MM.1S (cell line): ENCODE data around the gene CRHBP.

ENCODE experiments used
- DNase-seq: peaks from one replicate; pipeline ENCODE4 v3.0.0-alpha.2; 2015
- H2AFZ ChIP-seq: fragments of 300-600 bp; sonication (generic); 2 replicates; pipeline ENCODE4 v1.6.0; 2016; ENCODE audit warnings: antibody characterized with exemption, low read length
- H3F3A ChIP-seq: fragments of 300-600 bp; sonication (generic); 2 replicates; pipeline ENCODE4 v1.6.1; 2016; ENCODE audit warnings: mild to moderate bottlenecking, antibody characterized with exemption, low read length, moderate library complexity, mixed read lengths; ENCODE audit not compliant: insufficient read depth
- H3K27ac ChIP-seq: fragments of 300-600 bp; sonication (generic); 2 replicates; pipeline ENCODE4 v1.5.1; 2016; ENCODE audit warnings: mild to moderate bottlenecking, low read length
- H3K27me3 ChIP-seq: fragments of 300-600 bp; sonication (generic); replicated peaks from 2 replicates; pipeline ENCODE4 v1.6.0; 2016; ENCODE audit warnings: low read length; ENCODE audit not compliant: insufficient read depth
- H3K36me3 ChIP-seq: fragments of 300-600 bp; sonication (generic); replicated peaks from 2 replicates; pipeline ENCODE4 v1.6.1; 2016; ENCODE audit warnings: mild to moderate bottlenecking, low read length, mixed read lengths; ENCODE audit not compliant: insufficient read depth
- H3K4me1 ChIP-seq: fragments of 300-600 bp; sonication (generic); 2 replicates; pipeline ENCODE4 v1.6.1; 2016; ENCODE audit warnings: low read length, mixed read lengths
- H3K4me2 ChIP-seq: fragments of 300-600 bp; sonication (generic); 2 replicates; pipeline ENCODE4 v1.6.0; 2016; ENCODE audit warnings: low read depth, low read length
- H3K4me3 ChIP-seq: fragments of 300-600 bp; sonication (generic); 2 replicates; pipeline ENCODE4 v1.5.1; 2016; ENCODE audit warnings: low read length, mixed read lengths
- H3K79me2 ChIP-seq: fragments of 300-600 bp; sonication (generic); 2 replicates; pipeline ENCODE4 v1.6.1; 2016; ENCODE audit warnings: mixed run types, low read length, mixed read lengths
- H3K9ac ChIP-seq: fragments of 300-600 bp; sonication (generic); 2 replicates; pipeline ENCODE4 v1.6.1; 2016; ENCODE audit warnings: low read length, mixed read lengths
- H3K9me2 ChIP-seq: fragments of 300-600 bp; sonication (generic); replicated peaks from 2 replicates; pipeline ENCODE4 v1.6.1; 2016; ENCODE audit warnings: mild to moderate bottlenecking, low read length, mixed read lengths; ENCODE audit not compliant: insufficient read depth
- H3K9me3 ChIP-seq: fragments of 300-600 bp; sonication (generic); replicated peaks from 2 replicates; pipeline ENCODE4 v1.6.1; 2016; ENCODE audit warnings: mild to moderate bottlenecking, low read length, mixed read lengths; ENCODE audit not compliant: insufficient read depth
- H4K20me1 ChIP-seq: fragments of 300-600 bp; sonication (generic); 2 replicates; pipeline ENCODE4 v1.6.1; 2016; ENCODE audit warnings: mild to moderate bottlenecking, low read length, moderate library complexity, mixed read lengths; ENCODE audit not compliant: insufficient read depth
- EZH2 ChIP-seq: fragments of 300-600 bp; sonication (generic); optimal IDR thresholded peaks from 2 replicates; pipeline ENCODE3; 2017; ENCODE audit warnings: low read depth, mild to moderate bottlenecking, antibody characterized with exemption, low read length, mixed read lengths
- EZH2phosphoT487 ChIP-seq: fragments of 300-600 bp; sonication (generic); IDR thresholded peaks from 2 replicates; pipeline ENCODE4 v1.6.1; 2018; ENCODE audit warnings: antibody characterized with exemption, low read length
- TF ChIP-seq, protein P1 (sequence below): fragments of 300-600 bp; sonication (generic); IDR thresholded peaks from 2 replicates; pipeline ENCODE4 v1.5.1; 2016; ENCODE audit warnings: antibody characterized with exemption, low read length, mixed read lengths

The CRHBP gene

DNA sequence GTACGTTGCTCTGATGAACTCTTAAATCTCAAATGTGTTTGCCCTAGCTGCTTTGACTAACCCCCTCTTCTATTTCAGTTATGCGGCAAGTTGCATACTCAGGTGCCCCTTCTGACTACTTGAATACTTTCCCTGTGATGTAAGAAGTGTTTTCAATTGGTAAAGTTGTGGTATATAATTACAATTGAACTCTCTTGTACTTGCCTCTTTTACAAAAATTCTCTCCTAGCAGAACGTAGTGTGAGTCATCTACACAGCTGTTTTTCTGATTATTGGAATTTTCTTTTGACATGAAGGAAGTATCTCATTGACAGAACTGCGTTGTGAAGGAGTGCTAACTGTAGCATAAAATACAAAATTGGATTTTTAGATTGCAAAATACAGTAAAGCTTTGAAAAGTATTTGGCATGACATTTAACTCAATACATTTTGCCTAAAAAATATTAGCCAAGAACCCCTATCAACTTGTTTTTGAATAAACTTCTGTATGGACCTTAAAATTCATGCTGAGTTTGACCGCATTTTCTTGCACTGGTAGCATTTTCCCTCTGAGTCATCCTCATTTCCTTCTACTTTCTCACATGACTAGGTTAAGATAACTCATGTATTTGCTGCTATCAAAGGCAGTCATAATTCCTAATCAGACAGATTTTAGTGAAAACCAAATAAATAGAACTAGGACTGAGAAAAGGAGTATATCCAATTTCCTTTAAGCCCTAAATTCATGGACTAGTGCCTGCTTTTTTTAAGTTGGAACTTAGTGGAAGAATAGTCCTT lies 6.3 kb downstream of the CRHBP start:
- H3K4me1 ChIP-seq, result peaks cover 6% of the 10 kb centered on the region; the same call in 1 of the 2 replicates
- TF ChIP-seq EZH2, result no peak
- TF ChIP-seq, protein P1, sequence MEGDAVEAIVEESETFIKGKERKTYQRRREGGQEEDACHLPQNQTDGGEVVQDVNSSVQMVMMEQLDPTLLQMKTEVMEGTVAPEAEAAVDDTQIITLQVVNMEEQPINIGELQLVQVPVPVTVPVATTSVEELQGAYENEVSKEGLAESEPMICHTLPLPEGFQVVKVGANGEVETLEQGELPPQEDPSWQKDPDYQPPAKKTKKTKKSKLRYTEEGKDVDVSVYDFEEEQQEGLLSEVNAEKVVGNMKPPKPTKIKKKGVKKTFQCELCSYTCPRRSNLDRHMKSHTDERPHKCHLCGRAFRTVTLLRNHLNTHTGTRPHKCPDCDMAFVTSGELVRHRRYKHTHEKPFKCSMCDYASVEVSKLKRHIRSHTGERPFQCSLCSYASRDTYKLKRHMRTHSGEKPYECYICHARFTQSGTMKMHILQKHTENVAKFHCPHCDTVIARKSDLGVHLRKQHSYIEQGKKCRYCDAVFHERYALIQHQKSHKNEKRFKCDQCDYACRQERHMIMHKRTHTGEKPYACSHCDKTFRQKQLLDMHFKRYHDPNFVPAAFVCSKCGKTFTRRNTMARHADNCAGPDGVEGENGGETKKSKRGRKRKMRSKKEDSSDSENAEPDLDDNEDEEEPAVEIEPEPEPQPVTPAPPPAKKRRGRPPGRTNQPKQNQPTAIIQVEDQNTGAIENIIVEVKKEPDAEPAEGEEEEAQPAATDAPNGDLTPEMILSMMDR, result no peak
- no peak for TF ChIP-seq EZH2phosphoT487

DNA sequence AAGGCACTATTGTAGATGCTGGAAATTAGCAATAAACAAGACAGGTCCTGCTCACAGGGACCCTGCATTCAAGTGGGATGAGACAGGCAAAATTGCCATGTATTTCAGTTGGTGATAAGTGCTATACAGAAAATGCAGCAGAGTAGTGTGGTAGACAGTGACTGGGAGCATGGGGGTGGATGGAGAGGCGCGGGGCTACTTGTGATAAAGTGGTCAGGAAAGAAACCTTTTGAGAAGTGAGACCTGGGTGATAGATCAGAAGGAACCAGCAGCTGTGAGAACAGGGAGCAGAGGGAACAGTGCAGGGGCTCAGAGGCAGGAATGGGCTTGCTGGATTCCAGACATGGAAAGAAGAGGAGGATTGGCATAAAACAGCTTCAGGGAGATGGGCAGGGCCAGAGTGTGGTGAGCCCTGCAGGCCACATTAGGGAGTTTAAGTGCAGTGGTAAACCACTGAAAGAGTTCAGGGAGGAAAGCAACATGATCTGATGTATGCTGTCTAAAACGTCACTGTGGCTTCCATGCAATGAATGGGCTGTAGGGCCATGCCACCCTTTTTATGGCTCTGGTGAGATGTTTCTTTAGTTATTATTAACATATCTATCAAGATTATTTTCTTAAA lies 7.3 kb downstream of the CRHBP start:
- H3K79me2 ChIP-seq, result no peaks in the 10 kb centered on the region
- H2AFZ ChIP-seq, result no peak overlapping the region
- no peaks in the 10 kb centered on the region for H3K27me3 ChIP-seq
- H3K4me1 ChIP-seq, result peaks cover 6% of the 10 kb centered on the region; the same call in 1 of the 2 replicates
- no peak for TF ChIP-seq EZH2
- TF ChIP-seq, protein P1, result no peak
- TF ChIP-seq EZH2phosphoT487, result no peak
- no peaks in the 10 kb centered on the region for H3K36me3 ChIP-seq
- H3K4me3 ChIP-seq, result no peak overlapping the region
- H3K9ac ChIP-seq, result no peak overlapping the region
- H4K20me1 ChIP-seq, result no peaks in the 10 kb centered on the region
- no peaks in the 10 kb centered on the region for H3K9me3 ChIP-seq
- no peaks in the 10 kb centered on the region for H3K9me2 ChIP-seq
- H3K27ac ChIP-seq, result no peak overlapping the region
- peak; percentile 19 for DNase-seq
- H3F3A ChIP-seq, result no peaks in the 10 kb centered on the region
- no peak overlapping the region for H3K4me2 ChIP-seq

More for the DNA sequence above, 6.3 kb downstream of the CRHBP start:
- Histone ChIP-seq H3K9ac (no peak overlapping the region), H3K9me2 (no peaks in the 10 kb centered on the region), H3K27ac (no peak overlapping the region), H3K27me3 (no peaks in the 10 kb centered on the region), H3K79me2 (no peaks in the 10 kb centered on the region), H4K20me1 (no peaks in the 10 kb centered on the region), H3K4me2 (no peak overlapping the region), H3F3A (no peaks in the 10 kb centered on the region), H2AFZ (no peak overlapping the region), H3K9me3 (no peaks in the 10 kb centered on the region), H3K36me3 (no peaks in the 10 kb centered on the region), H3K4me3 (no peak overlapping the region)
- no peak for DNase-seq

DNA sequence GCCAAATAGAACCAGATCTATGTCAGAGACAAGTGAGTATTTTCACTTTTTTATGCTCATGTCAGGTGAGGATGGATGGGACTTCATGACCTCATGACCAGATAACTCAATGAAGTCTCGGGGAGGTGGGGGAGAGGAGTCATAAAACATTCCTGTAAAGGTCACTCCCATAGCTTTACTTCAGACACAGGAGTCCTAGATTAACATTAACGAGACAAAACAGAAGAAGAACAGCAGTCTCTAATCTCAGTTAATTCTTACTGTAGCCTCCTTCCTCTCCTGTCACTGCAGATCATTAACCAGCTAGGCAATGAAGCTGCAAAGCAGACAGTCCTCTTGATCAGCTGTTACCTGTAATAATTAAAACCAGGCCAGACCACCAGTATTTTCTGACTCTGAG lies 11.2 kb downstream of the CRHBP start:
- Histone ChIP-seq H3K9ac (no peak overlapping the region), H3K4me2 (no peak overlapping the region), H3K4me3 (no peak overlapping the region), H3K79me2 (no peaks in the 10 kb centered on the region), H4K20me1 (no peaks in the 10 kb centered on the region), H3K36me3 (no peaks in the 10 kb centered on the region), H2AFZ (no peak overlapping the region), H3K27me3 (no peaks in the 10 kb centered on the region), H3K27ac (no peak overlapping the region), H3K4me1 (peaks cover 6% of the 10 kb centered on the region; the same call in 1 of the 2 replicates), H3K9me3 (no peaks in the 10 kb centered on the region), H3K9me2 (no peaks in the 10 kb centered on the region), H3F3A (no peaks in the 10 kb centered on the region)
- TF ChIP-seq EZH2phosphoT487 (no peak), EZH2 (no peak)
- TF ChIP-seq, protein P1, result no peak
- no peak for DNase-seq
